Measurements from ENCODE around the gene BCAR1.
"Not testable (repeated sequence)": the region's sequence is repeated elsewhere in the genome, so short reads cannot be mapped to it uniquely, and the experiment has no call there.

The BCAR1 gene

DNA sequence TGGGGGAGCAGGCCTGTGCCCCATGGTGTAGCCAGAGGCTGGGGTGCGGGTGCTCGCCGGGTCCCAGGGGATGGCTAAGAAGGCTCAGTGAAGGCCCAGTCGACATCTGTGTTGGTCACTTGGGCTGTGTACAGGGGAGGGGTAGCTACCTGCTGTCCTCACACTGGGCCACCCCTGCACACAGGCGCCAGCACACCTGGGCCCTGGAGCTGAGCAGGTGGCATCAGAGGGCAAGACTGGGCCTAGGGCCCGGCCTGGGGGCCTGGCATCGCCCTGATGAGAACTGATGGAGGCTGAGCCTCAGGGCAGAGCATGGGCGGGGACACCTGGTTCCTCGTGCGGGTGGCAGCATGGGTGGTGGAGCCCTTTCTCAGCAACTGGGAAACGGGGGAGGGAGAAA, 43.6 kb downstream of the BCAR1 start:
- Histone ChIP-seq H3K27me3 (ENCODE audit: insufficient read depth, low read length, poor library complexity, severe bottlenecking) (no peaks in the 10 kb centered on the region), H4K20me1 (ENCODE audit: insufficient read depth, low read length, poor library complexity, severe bottlenecking) (no peaks in the 10 kb centered on the region), H3F3A (ENCODE audit: low read depth) (no peaks in the 10 kb centered on the region), H3K4me1 (ENCODE audit: insufficient read depth, low read length, poor library complexity, severe bottlenecking) (no peaks in the 10 kb centered on the region), H3K4me2 (ENCODE audit: low read depth, low read length, poor library complexity, severe bottlenecking) (no peak overlapping the region), H2AFZ (ENCODE audit: low read length) (no peak overlapping the region), H3K9me3 (ENCODE audit: insufficient read depth, low read depth, low read length) (no peaks in the 10 kb centered on the region), H3K79me2 (ENCODE audit: insufficient read depth, low read length) (no peaks in the 10 kb centered on the region), H3K4me3 (ENCODE audit: low read length, poor library complexity, severe bottlenecking) (no peak overlapping the region), H3K36me3 (ENCODE audit: insufficient read depth, low read length) (no peaks in the 10 kb centered on the region), H3K9me2 (replicated peaks; ENCODE audit: low read depth, low read length) (no peaks in the 10 kb centered on the region), H3K9ac (ENCODE audit: low read depth, low read length, poor library complexity, severe bottlenecking) (no peak overlapping the region)
- TF ChIP-seq, protein P1, sequence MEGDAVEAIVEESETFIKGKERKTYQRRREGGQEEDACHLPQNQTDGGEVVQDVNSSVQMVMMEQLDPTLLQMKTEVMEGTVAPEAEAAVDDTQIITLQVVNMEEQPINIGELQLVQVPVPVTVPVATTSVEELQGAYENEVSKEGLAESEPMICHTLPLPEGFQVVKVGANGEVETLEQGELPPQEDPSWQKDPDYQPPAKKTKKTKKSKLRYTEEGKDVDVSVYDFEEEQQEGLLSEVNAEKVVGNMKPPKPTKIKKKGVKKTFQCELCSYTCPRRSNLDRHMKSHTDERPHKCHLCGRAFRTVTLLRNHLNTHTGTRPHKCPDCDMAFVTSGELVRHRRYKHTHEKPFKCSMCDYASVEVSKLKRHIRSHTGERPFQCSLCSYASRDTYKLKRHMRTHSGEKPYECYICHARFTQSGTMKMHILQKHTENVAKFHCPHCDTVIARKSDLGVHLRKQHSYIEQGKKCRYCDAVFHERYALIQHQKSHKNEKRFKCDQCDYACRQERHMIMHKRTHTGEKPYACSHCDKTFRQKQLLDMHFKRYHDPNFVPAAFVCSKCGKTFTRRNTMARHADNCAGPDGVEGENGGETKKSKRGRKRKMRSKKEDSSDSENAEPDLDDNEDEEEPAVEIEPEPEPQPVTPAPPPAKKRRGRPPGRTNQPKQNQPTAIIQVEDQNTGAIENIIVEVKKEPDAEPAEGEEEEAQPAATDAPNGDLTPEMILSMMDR (conservative IDR thresholded peaks at IDR 0.05; ENCODE audit: low read length), result no peak
- TF ChIP-seq EZH2phosphoT487 (IDR thresholded peaks at IDR 0.05; ENCODE audit: borderline replicate concordance), result no peak

DNA sequence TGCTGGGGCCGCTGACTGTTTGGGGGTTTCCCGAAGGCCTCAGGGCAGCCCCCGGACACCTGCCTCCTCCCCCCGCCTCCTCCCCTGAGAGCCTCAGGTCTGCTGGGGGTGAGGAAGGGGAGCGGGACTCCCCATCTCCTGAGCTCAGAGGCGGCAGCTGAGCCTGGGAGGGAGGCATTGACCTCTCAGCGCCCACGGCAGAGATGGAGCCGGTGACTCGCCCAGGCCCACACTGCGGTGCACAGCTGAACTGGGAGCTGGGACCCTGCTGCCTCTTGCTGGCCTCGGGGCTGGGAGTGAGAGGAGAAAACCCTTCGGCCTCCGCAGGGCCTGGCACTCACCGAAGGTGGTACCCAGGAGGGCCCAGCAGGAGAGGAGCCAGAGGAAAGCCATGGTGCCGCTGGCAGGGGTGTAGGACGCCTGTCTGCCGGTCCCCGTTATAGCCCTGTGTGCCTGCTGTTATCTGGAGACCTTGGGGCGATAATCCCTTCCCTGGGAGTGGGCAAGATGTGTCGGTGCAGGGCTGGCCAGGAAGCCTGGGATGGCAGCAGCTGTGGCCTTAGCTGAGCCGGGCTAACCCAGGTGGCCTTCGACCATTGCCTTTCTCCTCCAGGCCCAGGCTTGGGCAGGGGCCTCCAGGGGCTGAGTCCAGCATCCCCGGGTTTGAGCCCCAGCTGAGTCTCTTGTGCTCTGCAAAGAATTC, 44.5 kb downstream of the BCAR1 start, which contains the start of gene CTRB2:
Gene CTRB2 (minus strand): TSS at position 413 of the 703 bp plus-strand sequence. CDS start 20 bp downstream, at position 393.
- Histone ChIP-seq H3K79me2 (ENCODE audit: insufficient read depth, low read length) (no peaks in the 10 kb centered on the region), H3K36me3 (ENCODE audit: insufficient read depth, low read length) (no peaks in the 10 kb centered on the region), H2AFZ (ENCODE audit: low read length) (no peak within 1 kb of the TSS), H3K9me2 (replicated peaks; ENCODE audit: low read depth, low read length) (no peaks in the 10 kb centered on the region), H3K4me1 (ENCODE audit: insufficient read depth, low read length, poor library complexity, severe bottlenecking) (no peaks in the 10 kb centered on the region), H4K20me1 (ENCODE audit: insufficient read depth, low read length, poor library complexity, severe bottlenecking) (no peaks in the 10 kb centered on the region), H3F3A (ENCODE audit: low read depth) (no peaks in the 10 kb centered on the region), H3K27me3 (ENCODE audit: insufficient read depth, low read length, poor library complexity, severe bottlenecking) (no peaks in the 10 kb centered on the region), H3K9me3 (ENCODE audit: insufficient read depth, low read depth, low read length) (no peaks in the 10 kb centered on the region), H3K4me2 (ENCODE audit: low read depth, low read length, poor library complexity, severe bottlenecking) (no peak within 1 kb of the TSS), H3K9ac (ENCODE audit: low read depth, low read length, poor library complexity, severe bottlenecking) (no peak within 1 kb of the TSS), H3K4me3 (ENCODE audit: low read length, poor library complexity, severe bottlenecking) (no peak within 1 kb of the TSS)
- TF ChIP-seq, protein P1 (conservative IDR thresholded peaks at IDR 0.05; ENCODE audit: low read length), result no peak
- no peak for TF ChIP-seq EZH2phosphoT487 (IDR thresholded peaks at IDR 0.05; ENCODE audit: borderline replicate concordance)

DNA sequence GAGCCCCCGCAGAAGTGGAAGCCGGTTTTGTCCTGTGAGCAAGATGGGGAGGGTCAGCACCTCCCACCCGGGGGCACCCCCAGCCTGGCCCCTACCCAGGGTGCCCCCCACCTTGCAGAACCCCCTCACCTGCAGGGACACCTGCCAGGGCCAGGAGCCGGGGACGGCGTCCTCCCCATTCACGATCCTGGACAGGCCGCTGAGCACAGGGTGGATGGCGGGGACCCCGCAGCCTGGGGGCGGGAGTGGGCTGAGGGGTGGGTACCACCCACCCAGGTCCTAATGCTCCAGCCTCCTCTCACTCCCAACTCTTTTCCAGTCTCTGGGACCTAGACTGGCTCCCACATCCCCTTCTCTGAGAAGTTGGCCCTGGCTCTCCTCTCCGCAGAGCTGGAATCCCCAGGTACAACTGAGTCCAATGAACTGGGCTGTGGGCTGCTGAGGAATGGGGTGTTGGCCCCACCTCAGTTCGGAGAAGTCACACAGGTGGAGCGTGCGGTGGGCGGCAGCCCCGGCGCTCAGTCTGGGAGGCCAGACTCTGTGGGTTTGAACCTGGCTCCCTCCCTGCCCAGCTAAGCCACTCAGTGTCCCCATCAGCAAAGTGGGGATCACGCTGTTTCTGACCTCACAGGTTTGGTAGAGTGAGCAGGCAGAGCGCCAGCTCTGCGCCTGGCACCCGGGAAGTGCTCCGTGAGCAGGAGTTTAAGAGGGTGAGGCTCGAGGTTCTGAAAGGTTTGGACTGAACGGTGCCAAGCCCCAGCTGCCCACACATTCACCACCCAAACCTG, 45.3 kb downstream of the BCAR1 start:
- not testable (repeated sequence) for H3K27me3 ChIP-seq (ENCODE audit: insufficient read depth, low read length, poor library complexity, severe bottlenecking); H3F3A ChIP-seq (ENCODE audit: low read depth); H3K9ac ChIP-seq (ENCODE audit: low read depth, low read length, poor library complexity, severe bottlenecking); H3K36me3 ChIP-seq (ENCODE audit: insufficient read depth, low read length); H2AFZ ChIP-seq (ENCODE audit: low read length); H3K9me3 ChIP-seq (ENCODE audit: insufficient read depth, low read depth, low read length); H3K4me3 ChIP-seq (ENCODE audit: low read length, poor library complexity, severe bottlenecking); H3K4me1 ChIP-seq (ENCODE audit: insufficient read depth, low read length, poor library complexity, severe bottlenecking); H4K20me1 ChIP-seq (ENCODE audit: insufficient read depth, low read length, poor library complexity, severe bottlenecking); H3K79me2 ChIP-seq (ENCODE audit: insufficient read depth, low read length); H3K9me2 ChIP-seq (replicated peaks; ENCODE audit: low read depth, low read length); H3K4me2 ChIP-seq (ENCODE audit: low read depth, low read length, poor library complexity, severe bottlenecking)

DNA sequence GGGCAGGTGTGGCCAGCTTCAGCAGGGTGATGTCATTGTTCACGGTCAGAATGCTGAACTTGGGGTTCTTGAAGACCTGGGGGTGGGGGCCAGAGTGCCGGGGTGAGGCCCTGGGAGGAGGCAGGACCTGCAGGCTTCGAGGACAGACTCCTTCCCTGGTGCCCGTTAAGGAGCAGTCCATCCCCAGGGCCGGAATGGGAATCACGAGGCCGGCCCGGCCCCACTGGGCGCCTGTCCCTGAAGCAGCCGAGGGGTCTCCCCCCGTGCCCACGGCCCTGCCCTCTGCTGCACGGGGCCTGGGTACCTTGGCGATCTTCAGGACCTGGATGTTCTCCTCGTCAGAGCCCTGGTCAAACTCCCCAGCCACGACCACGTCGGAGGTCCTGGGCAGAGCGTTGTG, 46.0 kb downstream of the BCAR1 start:
- not testable (repeated sequence) for H3K36me3 ChIP-seq (ENCODE audit: insufficient read depth, low read length); H3K27me3 ChIP-seq (ENCODE audit: insufficient read depth, low read length, poor library complexity, severe bottlenecking); H3K9ac ChIP-seq (ENCODE audit: low read depth, low read length, poor library complexity, severe bottlenecking)

DNA sequence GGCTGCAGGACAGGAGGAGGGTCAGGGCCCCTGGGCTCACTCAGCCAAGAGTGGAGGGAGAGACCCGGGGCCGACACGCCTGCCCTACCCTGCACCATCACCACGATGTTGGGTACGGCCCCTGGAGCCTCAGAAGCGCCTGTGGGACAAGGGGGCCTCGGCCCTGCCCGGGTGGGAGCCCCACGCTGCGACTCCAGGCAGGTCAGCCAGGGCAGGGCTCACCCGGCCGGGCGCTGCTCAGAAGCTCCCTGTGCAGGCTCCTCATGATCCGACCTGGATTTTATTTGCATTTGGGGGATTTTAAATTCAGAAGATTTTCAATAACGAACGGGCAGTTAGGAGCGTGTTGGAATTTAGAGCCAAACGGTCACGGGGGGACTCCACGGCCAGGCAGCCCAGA, 46.5 kb downstream of the BCAR1 start:
- not testable (repeated sequence) for H3K4me3 ChIP-seq (ENCODE audit: low read length, poor library complexity, severe bottlenecking); H3K9me3 ChIP-seq (ENCODE audit: insufficient read depth, low read depth, low read length); H3F3A ChIP-seq (ENCODE audit: low read depth); H3K36me3 ChIP-seq (ENCODE audit: insufficient read depth, low read length); H4K20me1 ChIP-seq (ENCODE audit: insufficient read depth, low read length, poor library complexity, severe bottlenecking); H3K79me2 ChIP-seq (ENCODE audit: insufficient read depth, low read length); H3K4me1 ChIP-seq (ENCODE audit: insufficient read depth, low read length, poor library complexity, severe bottlenecking); H3K9ac ChIP-seq (ENCODE audit: low read depth, low read length, poor library complexity, severe bottlenecking); H3K4me2 ChIP-seq (ENCODE audit: low read depth, low read length, poor library complexity, severe bottlenecking); H3K27me3 ChIP-seq (ENCODE audit: insufficient read depth, low read length, poor library complexity, severe bottlenecking); H3K9me2 ChIP-seq (replicated peaks; ENCODE audit: low read depth, low read length); H2AFZ ChIP-seq (ENCODE audit: low read length)

More for the DNA sequence above, 46.0 kb downstream of the BCAR1 start:
- H3K9me2 ChIP-seq (replicated peaks; ENCODE audit: low read depth, low read length); H3K4me2 ChIP-seq (ENCODE audit: low read depth, low read length, poor library complexity, severe bottlenecking); H3K9me3 ChIP-seq (ENCODE audit: insufficient read depth, low read depth, low read length); H4K20me1 ChIP-seq (ENCODE audit: insufficient read depth, low read length, poor library complexity, severe bottlenecking); H3K4me1 ChIP-seq (ENCODE audit: insufficient read depth, low read length, poor library complexity, severe bottlenecking); H3F3A ChIP-seq (ENCODE audit: low read depth); H3K79me2 ChIP-seq (ENCODE audit: insufficient read depth, low read length); H2AFZ ChIP-seq (ENCODE audit: low read length); H3K4me3 ChIP-seq (ENCODE audit: low read length, poor library complexity, severe bottlenecking): not testable (repeated sequence)
